Neural cell (in vitro differentiated cells): Measurements from ENCODE around the gene COPZ2. TPM values are rescaled to one million over a fixed set of nuclear protein-coding genes. Genes with fewer than 3 reads are reported as not detected.
A peak's percentile ranks its signal among the peaks of the same experiment; 100 is the strongest.

ENCODE experiments used
- H2AFZ ChIP-seq: fragments of 200-600, 300-800 bp; sonication (generic), shearing (Covaris generic); 2 replicates; pipeline ENCODE4 v1.6.0; 2014; ENCODE audit warnings: low read depth, mild to moderate bottlenecking, antibody characterized with exemption, low read length, moderate library complexity
- H3F3A ChIP-seq: fragments of 200-600 bp; shearing (Covaris generic); 2 replicates; pipeline ENCODE4 v1.6.1; 2016; ENCODE audit warnings: mild to moderate bottlenecking, moderate library complexity, mixed read lengths, antibody characterized with exemption, low read length; ENCODE audit not compliant: insufficient read depth, poor library complexity, severe bottlenecking
- H3K27ac ChIP-seq: fragments of 200-600, 300-800 bp; sonication (generic), shearing (Covaris generic); 2 replicates; pipeline ENCODE4 v1.5.1; 2014; ENCODE audit warnings: mild to moderate bottlenecking, low read length, moderate library complexity
- H3K27me3 ChIP-seq: fragments of 300-800, 200-600 bp; sonication (generic), shearing (Covaris generic); 2 replicates; pipeline ENCODE4 v1.6.0; 2014; ENCODE audit warnings: mild to moderate bottlenecking, low read depth, low read length, moderate library complexity; ENCODE audit not compliant: insufficient read depth
- H3K36me3 ChIP-seq: fragments of 300-800, 200-600 bp; sonication (generic), shearing (Covaris generic); 2 replicates; pipeline ENCODE4 v1.5.1; 2014; ENCODE audit warnings: mild to moderate bottlenecking, antibody characterized with exemption, low read length, moderate library complexity; ENCODE audit not compliant: insufficient read depth
- H3K4me2 ChIP-seq: fragments of 300-800, 200-600 bp; sonication (generic), shearing (Covaris generic); 2 replicates; pipeline ENCODE4 v1.6.0; 2014; ENCODE audit warnings: mild to moderate bottlenecking, low read length
- H3K4me3 ChIP-seq: fragments of 300-800, 200-600 bp; sonication (generic), shearing (Covaris generic); 2 replicates; pipeline ENCODE4 v1.5.1; 2014; ENCODE audit warnings: mild to moderate bottlenecking, low read length, moderate library complexity
- H3K79me2 ChIP-seq: fragments of 200-600 bp; shearing (Covaris generic); replicated peaks from 2 replicates; pipeline ENCODE4 v1.6.0; 2014; ENCODE audit warnings: mild to moderate bottlenecking, low read length, moderate library complexity; ENCODE audit not compliant: insufficient read depth
- H3K9ac ChIP-seq: fragments of 300-800, 200-600 bp; sonication (generic), shearing (Covaris generic); 2 replicates; pipeline ENCODE4 v1.6.1; 2016; ENCODE audit warnings: mild to moderate bottlenecking, low read length, mixed read lengths
- H3K9me2 ChIP-seq: fragments of 200-600 bp; shearing (Covaris generic); 2 replicates; pipeline ENCODE4 v1.6.1; 2016; ENCODE audit warnings: mild to moderate bottlenecking, low read length, mixed read lengths; ENCODE audit not compliant: insufficient read depth
- H3K9me3 ChIP-seq: fragments of 200-600, 300-800 bp; sonication (generic), shearing (Covaris generic); 2 replicates; pipeline ENCODE4 v1.6.1; 2016; ENCODE audit warnings: mild to moderate bottlenecking, mixed run types, low read length, moderate library complexity, mixed read lengths
- H4K20me1 ChIP-seq: fragments of 200-600 bp; shearing (Covaris generic); 2 replicates; pipeline ENCODE4 v1.6.1; 2016; ENCODE audit warnings: mild to moderate bottlenecking, mixed run types; ENCODE audit not compliant: insufficient read depth
- CTCF ChIP-seq: fragments of 450-650 bp; IDR thresholded peaks from 2 replicates; pipeline ENCODE4 v1.5.1; 2014; ENCODE audit warnings: antibody characterized with exemption, mild to moderate bottlenecking, moderate library complexity; ENCODE audit not compliant: poor library complexity, severe bottlenecking
- EP300 ChIP-seq: fragments of 450-650 bp; conservative IDR thresholded peaks from 2 replicates; pipeline ENCODE4 v1.6.1; 2014; ENCODE audit warnings: antibody characterized with exemption, mild to moderate bottlenecking, moderate library complexity; ENCODE audit not compliant: poor library complexity, severe bottlenecking
- EZH2 ChIP-seq: fragments of 200-600, 300-800 bp; shearing (Covaris generic), sonication (generic); IDR thresholded peaks from 2 replicates; pipeline ENCODE4 v1.6.1; 2014; ENCODE audit warnings: antibody characterized with exemption, low read length, borderline replicate concordance, mild to moderate bottlenecking; ENCODE audit not compliant: insufficient read depth, poor library complexity, severe bottlenecking
- MXI1 ChIP-seq: fragments of 450-650 bp; conservative IDR thresholded peaks from 2 replicates; pipeline ENCODE4 v1.6.1; 2014; ENCODE audit warnings: antibody characterized with exemption, mild to moderate bottlenecking; ENCODE audit not compliant: poor library complexity, severe bottlenecking
- POLR2AphosphoS5 ChIP-seq: IDR thresholded peaks from 2 replicates; pipeline ENCODE4 v1.6.1; 2012
- RAD21 ChIP-seq: fragments of 450-650 bp; conservative IDR thresholded peaks from 2 replicates; pipeline ENCODE4 v1.6.1; 2014; ENCODE audit warnings: antibody characterized with exemption, mild to moderate bottlenecking, moderate library complexity
- REST ChIP-seq: IDR thresholded peaks from 2 replicates; pipeline ENCODE4 v1.6.1; 2012; ENCODE audit warnings: borderline replicate concordance
- SMC3 ChIP-seq: fragments of 450-650 bp; conservative IDR thresholded peaks from 2 replicates; pipeline ENCODE4 v1.6.1; 2014; ENCODE audit warnings: antibody characterized with exemption, mild to moderate bottlenecking, moderate library complexity; ENCODE audit not compliant: poor library complexity
- TAF1 ChIP-seq: IDR thresholded peaks from 2 replicates; pipeline ENCODE4 v1.6.1; 2012; ENCODE audit warnings: low read depth
- polyA plus RNA-seq: library from polyadenylated mRNA; depleted of rRNA; stranded (reverse); fragments of >200 nt; gene quantifications from 2 replicates; pipeline ENCODE4 v1.2.3, GENCODE V29; 2014

The COPZ2 gene
- polyA plus RNA-seq, 1 donor from 2014 or later = not detected

- Histone ChIP-seq H2AFZ (no peak overlapping the region), H3K36me3 (no peaks in the 10 kb centered on the region), H3K79me2 (no peaks in the 10 kb centered on the region), H3K9me2 (no peaks in the 10 kb centered on the region), H4K20me1 (no peaks in the 10 kb centered on the region), H3F3A (no peaks in the 10 kb centered on the region), H3K4me2 (no peak overlapping the region), H3K9me3 (no peaks in the 10 kb centered on the region), H3K27me3 (peaks cover 18% of the 10 kb centered on the region), H3K27ac (no peak overlapping the region), H3K4me3 (no peak overlapping the region), H3K9ac (peak overlapping the region; percentile 56)
- no peak for TF ChIP-seq REST
- TF ChIP-seq RAD21 = peak; percentile 87
- TF ChIP-seq CTCF = peak; percentile 93
- TF ChIP-seq EZH2 = no peak
- no peak for TF ChIP-seq EP300
- TF ChIP-seq MXI1 = no peak
- TF ChIP-seq POLR2AphosphoS5 = peak; percentile 48
- TF ChIP-seq SMC3 = peak; percentile 95
Measured at GRCh38 chr17:48026502-48027321, 10.9 kb downstream of the COPZ2 start.

GRCh38 chr17:48025904-48026501, 11.6 kb downstream of the COPZ2 start:
- peak overlapping the region; percentile 47 for H3K9ac ChIP-seq
- TF ChIP-seq TAF1 = no peak
- no peak for TF ChIP-seq POLR2AphosphoS5
- TF ChIP-seq MXI1 = no peak
- TF ChIP-seq RAD21 = no peak
- TF ChIP-seq CTCF = no peak
- no peak for TF ChIP-seq SMC3
- TF ChIP-seq EP300 = no peak
- no peak for TF ChIP-seq EZH2
- no peak for TF ChIP-seq REST
- H3K36me3 ChIP-seq = no peaks in the 10 kb centered on the region
- no peaks in the 10 kb centered on the region for H3K9me2 ChIP-seq
- H3K27ac ChIP-seq = no peak overlapping the region
- H3K4me2 ChIP-seq = peak overlapping the region; percentile 35
- H3K27me3 ChIP-seq = peaks cover 18% of the 10 kb centered on the region
- no peaks in the 10 kb centered on the region for H4K20me1 ChIP-seq
- no peaks in the 10 kb centered on the region for H3F3A ChIP-seq
- peak overlapping the region; percentile 74 for H3K4me3 ChIP-seq
- no peaks in the 10 kb centered on the region for H3K79me2 ChIP-seq
- H3K9me3 ChIP-seq = no peaks in the 10 kb centered on the region
- no peak overlapping the region for H2AFZ ChIP-seq
